Muscle of back (tissue), 11 donors: ENCODE data around the gene CENPA. TPM values are rescaled to one million over a fixed set of nuclear protein-coding genes. Genes with fewer than 3 reads are reported as not detected.
"Not testable (repeated sequence)": the region's sequence is repeated elsewhere in the genome, so short reads cannot be mapped to it uniquely, and the experiment has no call there.

Experiments used
- DNase-seq, 3 donors: peaks; one replicate each; pipeline versions ENCODE4 v3.0.0 to v3.0.0-alpha.2; 2013
- polyA plus RNA-seq, 10 donors: library from polyadenylated mRNA; unstranded; fragments of 120-200 nt; gene quantifications; one replicate each; pipeline ENCODE4 v1.2.1, GENCODE V29; 2013; ENCODE audit not compliant: insufficient read length in 10 of 10

The CENPA gene
- polyA plus RNA-seq, 10 donors = 5.3 to 12.9 (median 6.9) TPM

DNA sequence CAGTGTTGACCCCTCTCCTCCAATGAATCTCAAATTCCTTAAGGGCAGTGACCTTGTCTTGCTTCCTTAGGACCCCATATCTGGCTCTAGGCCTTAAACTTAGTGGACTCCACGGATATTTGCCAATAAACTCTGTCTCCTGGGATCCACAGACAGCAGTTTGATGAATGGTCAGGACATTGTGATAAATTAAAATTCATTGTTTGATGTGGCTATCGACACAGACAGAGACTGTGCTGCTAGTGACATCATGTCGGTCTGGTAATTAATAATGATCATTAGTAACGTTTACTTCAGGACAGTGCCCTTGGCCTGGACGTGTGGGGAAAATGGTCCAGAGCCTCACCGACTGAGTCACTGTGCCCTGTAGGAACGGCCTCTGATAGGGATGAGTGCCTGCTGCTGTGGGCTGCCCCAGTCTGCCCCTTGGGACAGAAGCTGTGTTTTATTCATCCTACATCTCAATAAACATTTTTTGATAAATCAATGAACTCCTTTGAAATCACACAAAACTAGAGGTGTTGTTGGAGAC, 27.0 kb upstream of the CENPA start:
- no peak for DNase-seq

DNA sequence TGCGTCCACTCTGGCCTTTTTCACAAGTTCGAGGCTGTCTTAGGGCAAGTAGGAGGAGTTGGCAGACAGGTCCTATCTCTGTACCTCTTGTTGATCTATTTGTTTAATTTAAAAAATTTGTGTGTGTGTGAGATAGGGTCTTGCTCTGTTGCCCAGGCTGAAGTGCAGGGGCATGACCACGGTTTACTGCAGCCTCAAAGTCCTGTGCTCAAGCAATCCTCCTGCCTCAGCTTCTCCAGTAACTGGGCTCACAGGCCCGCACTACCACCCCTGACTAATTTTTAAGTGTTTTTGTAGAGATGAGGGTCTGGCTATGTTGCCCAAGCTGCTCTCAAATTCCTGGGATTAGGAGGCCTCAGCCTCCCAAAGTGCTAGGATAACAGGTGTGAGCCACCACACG, 26.0 kb upstream of the CENPA start:
- no peak for DNase-seq

DNA sequence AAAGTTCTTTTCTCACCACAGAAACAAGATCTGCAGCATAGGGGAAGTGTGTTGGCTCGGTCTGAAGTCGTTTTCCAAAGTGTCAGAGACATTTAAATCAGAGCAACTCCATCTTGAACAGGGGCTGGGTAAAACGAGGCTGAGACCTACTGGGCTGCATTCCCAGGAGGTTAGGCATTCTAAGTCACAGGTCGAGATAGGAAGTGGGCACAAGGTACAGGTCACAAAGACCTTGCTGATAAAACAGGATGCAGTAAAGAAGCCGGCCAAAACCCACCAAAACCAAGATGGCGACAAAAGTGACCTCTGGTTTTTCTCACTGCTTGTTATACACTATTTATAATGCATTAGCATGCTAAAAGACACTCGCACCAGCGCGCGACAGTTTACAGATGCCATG, 24.9 kb upstream of the CENPA start:
- not testable (repeated sequence) for DNase-seq

DNA sequence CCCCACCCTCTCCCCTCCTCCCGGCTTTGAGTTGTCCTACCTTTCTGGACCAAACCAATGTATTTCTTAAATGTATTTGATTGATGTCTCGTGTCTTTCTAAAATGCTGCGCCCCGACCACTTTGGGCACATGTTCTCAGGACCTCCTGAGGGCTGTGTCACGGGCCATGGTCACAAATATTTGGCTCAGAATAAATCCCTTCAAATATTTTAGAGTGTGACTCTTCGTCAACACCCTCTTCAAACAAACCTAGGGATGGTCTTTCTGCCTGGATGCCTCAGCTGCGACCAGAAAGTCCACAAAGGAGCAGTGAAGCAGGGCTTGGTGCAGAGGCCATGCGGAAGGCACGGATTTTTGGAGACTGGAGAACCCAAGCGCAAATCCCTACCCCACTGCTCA, 22.8 kb upstream of the CENPA start:
- DNase-seq = no peak

- DNase-seq = peak; percentile 79 to 95 (median 88)
These were observed 21.6 kb upstream of the CENPA start, which contains the start of gene SLC35F6 for GRCh38 chr2:26764078-26764887. Gene SLC35F6, plus strand, starts transcription at chr2:26764284. Its CDS starts 66 bp downstream, at chr2:26764350.

DNA sequence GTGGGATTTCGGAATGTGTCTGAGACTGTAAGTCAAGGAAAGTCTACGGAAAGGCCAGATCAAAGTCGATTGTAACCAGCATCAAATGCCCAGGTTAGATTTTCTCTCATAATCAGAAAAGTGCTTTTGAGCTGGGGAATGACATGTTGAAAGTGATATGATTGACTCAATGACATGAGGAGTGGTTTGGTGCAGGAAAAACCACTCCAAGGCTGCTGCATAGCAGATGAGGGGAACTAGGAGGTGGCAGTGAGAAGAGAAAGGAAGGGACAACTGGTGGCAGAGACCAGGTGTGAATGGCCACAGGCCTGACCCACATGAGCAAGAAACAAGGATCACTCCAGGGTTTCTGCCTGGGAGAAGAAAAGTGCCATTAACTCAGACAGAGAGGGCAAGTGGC, 20.9 kb upstream of the CENPA start:
- no peak for DNase-seq

GRCh38 chr2:26765475-26766200, 20.2 kb upstream of the CENPA start:
- no peak for DNase-seq

DNA sequence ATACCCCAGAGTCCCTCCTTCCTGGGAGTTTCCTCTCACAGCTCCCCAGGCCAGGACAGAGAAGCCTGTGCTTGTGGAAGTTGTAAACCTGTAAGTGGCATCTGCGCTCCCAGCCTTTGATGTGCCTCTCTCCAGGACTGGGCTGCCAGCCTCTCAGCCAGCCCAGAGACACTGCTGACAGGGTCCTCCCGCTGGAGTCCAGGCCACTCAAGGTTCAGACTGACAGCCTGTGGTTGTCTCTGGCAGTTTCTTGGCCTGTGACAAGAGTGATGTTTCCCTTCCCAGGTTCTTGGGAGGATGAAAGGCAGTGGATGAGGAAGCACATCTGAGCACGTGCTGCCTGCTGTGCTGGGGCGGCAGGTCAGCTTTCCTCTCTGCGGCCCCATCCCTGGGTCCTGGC, 18.7 kb upstream of the CENPA start:
- DNase-seq = no peak

DNA sequence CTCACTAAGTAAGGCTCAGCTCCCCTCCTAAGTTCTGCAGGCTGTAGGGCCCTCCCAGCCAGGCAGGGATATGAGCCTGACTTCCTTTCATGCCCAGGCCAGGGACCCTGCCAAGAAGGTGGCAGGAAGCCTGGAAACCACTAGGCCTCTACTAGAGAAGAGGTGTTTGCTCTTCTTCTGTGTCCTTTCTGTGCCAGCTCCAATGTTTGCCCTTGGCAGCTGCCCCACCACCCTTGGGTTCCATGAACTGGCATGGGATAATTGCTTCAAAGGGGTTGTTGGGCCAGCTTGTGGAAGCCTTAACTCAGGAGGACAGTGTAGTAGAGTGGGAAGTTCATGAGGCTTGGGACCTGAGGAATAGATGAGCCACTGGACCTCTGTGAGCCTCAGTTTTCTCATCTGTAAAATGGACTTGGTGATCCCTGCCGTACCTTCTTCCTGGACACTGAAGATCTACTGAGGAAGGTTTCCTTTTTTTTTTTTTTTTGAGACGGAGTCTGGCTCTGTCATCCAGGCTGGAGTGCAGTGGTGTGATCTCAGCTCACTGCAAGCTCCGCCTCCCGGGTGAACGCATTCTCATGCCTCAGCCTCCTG, 17.9 kb upstream of the CENPA start:
- no peak for DNase-seq

GRCh38 chr2:26768759-26769088, 17.1 kb upstream of the CENPA start:
- no peak for DNase-seq

DNA sequence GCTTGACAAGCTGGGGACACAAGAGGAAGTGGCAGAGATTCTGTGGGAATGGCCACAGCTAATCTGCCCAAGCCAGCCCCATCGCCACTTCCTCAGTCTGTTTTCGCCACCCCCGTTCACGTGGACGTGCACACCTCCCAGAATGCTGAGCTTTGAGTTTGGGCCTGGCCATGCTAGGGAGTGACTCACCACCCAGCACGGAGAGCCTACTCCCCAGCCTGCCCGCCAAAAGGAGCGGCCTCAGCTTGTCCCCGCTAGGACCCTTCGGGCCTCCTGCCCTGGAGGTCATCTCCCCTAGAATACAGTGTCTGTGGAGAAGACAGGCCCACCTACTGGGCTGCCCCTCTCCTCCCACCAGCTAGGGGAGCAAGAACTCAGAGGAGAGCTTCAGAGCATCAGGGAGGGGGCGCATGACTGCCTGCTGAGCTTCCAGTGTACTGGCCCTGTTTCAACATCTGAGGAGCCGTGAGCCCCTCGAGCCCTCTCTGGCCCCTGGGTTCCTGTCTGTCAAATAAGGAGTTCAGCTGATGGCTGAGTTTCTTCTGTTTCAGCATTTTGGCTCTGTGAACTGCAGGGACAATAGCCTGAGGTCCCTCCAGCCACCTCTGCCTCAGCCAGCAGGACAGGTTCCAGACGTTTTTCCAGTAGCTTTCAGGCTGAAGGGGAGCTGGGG, 16.6 kb upstream of the CENPA start:
- DNase-seq = peak in 2 of 3 donors; percentile 36 to 66

- DNase-seq = peak; percentile 39 to 52 (median 47)
These were observed 14.8 kb upstream of the CENPA start for GRCh38 chr2:26770986-26771586.

DNA sequence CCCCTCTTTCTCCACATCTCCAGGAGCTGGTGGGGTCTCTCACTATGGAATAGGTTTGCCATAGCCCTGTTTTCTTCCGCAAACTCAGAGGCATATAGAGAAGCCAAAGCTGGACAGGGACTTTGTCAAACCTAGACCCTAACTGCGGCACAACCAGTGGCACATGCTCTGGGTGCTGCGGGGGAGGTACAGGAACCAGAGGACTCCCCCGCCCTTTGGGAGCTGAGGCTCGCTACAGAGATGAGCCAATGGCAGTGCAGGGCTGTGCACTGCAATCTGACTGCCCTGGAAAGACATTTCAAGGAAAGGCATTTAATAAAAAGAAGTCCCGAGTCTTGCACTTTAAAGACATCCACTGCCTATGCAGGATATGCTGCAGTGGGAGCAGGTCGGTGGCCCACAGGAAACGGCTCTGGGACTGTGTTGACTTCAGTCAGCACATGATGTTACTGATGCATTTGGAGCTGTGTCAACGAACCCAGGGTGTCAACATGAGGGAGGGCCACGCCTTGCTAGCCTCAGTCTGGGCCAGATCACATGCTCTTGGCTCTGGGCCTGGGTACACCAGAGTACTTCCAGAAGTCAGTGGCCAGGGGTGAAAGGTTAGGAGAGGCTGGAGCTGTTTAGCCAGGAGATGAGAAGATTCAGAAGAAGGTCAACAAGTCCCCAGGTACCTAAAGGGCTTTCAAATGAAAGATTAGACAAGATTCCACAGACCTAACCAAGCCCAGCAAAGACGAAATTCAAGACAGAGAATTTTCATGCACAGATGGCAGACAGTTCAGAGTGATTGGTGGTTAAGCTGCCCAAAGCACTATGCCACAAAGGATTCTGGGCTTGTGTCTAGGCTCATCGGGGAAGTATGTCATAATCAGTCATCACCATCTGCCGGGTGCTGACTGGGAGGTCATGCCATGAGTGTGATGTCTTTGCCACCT, 13.5 kb upstream of the CENPA start:
- DNase-seq = peak; percentile 66 to 70 (median 69)

GRCh38 chr2:26776195-26776800, 9.6 kb upstream of the CENPA start:
- DNase-seq = no peak

GRCh38 chr2:26778098-26778497, 7.8 kb upstream of the CENPA start:
- DNase-seq = no peak

DNA sequence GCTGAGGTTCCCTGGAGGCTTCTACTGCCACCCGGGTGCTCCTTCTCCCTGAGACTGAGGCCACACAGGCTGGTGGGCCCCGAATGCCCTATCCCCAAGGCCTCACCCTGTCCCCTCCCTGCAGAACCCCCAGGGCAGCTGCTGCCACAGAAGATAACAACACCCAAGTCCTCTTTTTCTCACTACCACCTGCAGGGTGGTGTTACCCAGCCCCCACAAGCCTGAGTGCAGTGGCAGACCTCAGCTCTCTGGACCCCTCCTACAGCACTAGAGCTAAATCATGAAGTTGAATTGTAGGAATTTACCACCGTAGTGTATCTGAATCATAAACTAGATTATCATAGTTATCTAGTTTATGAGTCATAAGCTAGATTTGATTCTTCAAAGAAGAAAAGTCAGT, 7.3 kb upstream of the CENPA start:
- DNase-seq = no peak

- DNase-seq = no peak
These were observed 5.6 kb upstream of the CENPA start for GRCh38 chr2:26780203-26780760.

- no peak for DNase-seq
These were observed 2.8 kb upstream of the CENPA start for GRCh38 chr2:26782876-26783704.
